Measurements from ENCODE around the gene C2CD2L. TPM values are rescaled to one million over a fixed set of nuclear protein-coding genes. Genes with fewer than 3 reads are reported as not detected.
A peak's percentile ranks its signal among the peaks of the same experiment; 100 is the strongest.

C2CD2L gene
- polyA plus RNA-seq, 1 of the 3 experiments (the other 2 are of a cell fraction), result 8.6 TPM

GRCh38 chr11:119121008-119121810 is 14.1 kb downstream of the C2CD2L start, which contains the start of gene HINFP:
Gene HINFP (plus strand): TSS chr11:119121580. CDS start chr11:119126945, 5,365 bp downstream.
- H3K4me1 ChIP-seq (ENCODE audit: control insufficient read depth in 1 of 2, insufficient read depth in 2 of 2, low read depth in 1 of 2, low read length in 1 of 2), result peaks cover 13 to 17% of the 10 kb centered on the region in 2 experiments; a peak in 3 of 4 replicates
- peak within 1 kb of the TSS; percentile 74 for H3K9ac ChIP-seq
- peak within 1 kb of the TSS; percentile 55 to 92; a peak in 3 of 4 replicates for H3K27ac ChIP-seq (ENCODE audit: low read depth in 2 of 2, low read length in 1 of 2)
- no peaks in the 10 kb centered on the region for H3K9me2 ChIP-seq
- ChIA-PET POLR2A (interaction anchor here (0.5 to 1.9 kb wide), 8 partner anchors 10 to 94 kb away, joined by 3 to 11 read pairs (median 4); partner anchors contain the start of genes C2CD2L and HMBS), CTCF (interaction anchor here (0.8 to 1.3 kb wide), 4 partner anchors 13 to 202 kb away, joined by 3 to 6 read pairs (median 4); no protein-coding TSS in a partner anchor)
- H3K79me2 ChIP-seq (ENCODE audit: insufficient read depth), result peaks cover 40% of the 10 kb centered on the region
- H3F3A ChIP-seq (replicated peaks; ENCODE audit: insufficient read depth), result peaks cover 12% of the 10 kb centered on the region
- H3K36me3 ChIP-seq (replicated peaks in 1 of 2; ENCODE audit: control insufficient read depth in 1 of 2, insufficient read depth in 2 of 2, low read length in 1 of 2), result peaks cover 5 to 20% of the 10 kb centered on the region in 2 experiments
- no peaks in the 10 kb centered on the region for H3K27me3 ChIP-seq (ENCODE audit: insufficient read depth)
- H3K4me3 ChIP-seq (ENCODE audit: low read depth in 2 of 2, low read length in 1 of 2), result peak within 1 kb of the TSS; percentile 88 to 90
- no peaks in the 10 kb centered on the region for H3K9me3 ChIP-seq
- H3K4me2 ChIP-seq, result peak within 1 kb of the TSS; percentile 91
- peak within 1 kb of the TSS; percentile 89 for H2AFZ ChIP-seq (ENCODE audit: low read depth)
- peak; percentile 98 for DNase-seq
- 3% methylated on average over 30 of the region's 54 CpGs for WGBS (ENCODE audit: low lambda C conversion rate)
- H4K20me1 ChIP-seq (ENCODE audit: insufficient read depth), result no peaks in the 10 kb centered on the region
- TF ChIP-seq TAF1 (IDR thresholded peaks at IDR 0.05; ENCODE audit: borderline replicate concordance, low read depth, low read length), result peak; percentile 55
- peak; percentile 84 for TF ChIP-seq ELF1 (IDR thresholded peaks at IDR 0.05)
- no peak for TF ChIP-seq REST (IDR thresholded peaks at IDR 0.05; ENCODE audit: low read depth, low read length)
- TF ChIP-seq POLR2AphosphoS5 (IDR thresholded peaks at IDR 0.05; ENCODE audit: low read depth, low read length), result peak; percentile 88
- TF ChIP-seq CTCF (IDR thresholded peaks at IDR 0.05), result no peak
- TF ChIP-seq YY1 (IDR thresholded peaks at IDR 0.05; ENCODE audit: low read depth), result no peak
- TF ChIP-seq NFIC (IDR thresholded peaks at IDR 0.05; ENCODE audit: borderline replicate concordance), result no peak
- 0 out of 2 replicates have a peak, but pooled peaks have one; percentile 8 for TF ChIP-seq SMC3 (IDR thresholded peaks at IDR 0.05; ENCODE audit: low read depth, low read length)
- peak; percentile 96 for TF ChIP-seq MXI1 (IDR thresholded peaks at IDR 0.05; ENCODE audit: low read depth, low read length)
- TF ChIP-seq SIN3A (IDR thresholded peaks at IDR 0.05; ENCODE audit: borderline replicate concordance, low read depth, low read length), result peak; percentile 24; the same call in 1 of the 2 replicates
- TF ChIP-seq USF2 (IDR thresholded peaks at IDR 0.05; ENCODE audit: borderline replicate concordance, low read depth, low read length), result peak; percentile 82
- TF ChIP-seq RFX5 (IDR thresholded peaks at IDR 0.05; ENCODE audit: low read length), result 0 out of 2 replicates have a peak, but pooled peaks have one; percentile 19
- no peak for TF ChIP-seq FOSL2 (IDR thresholded peaks at IDR 0.05; ENCODE audit: borderline replicate concordance, low read depth)
- no peak for TF ChIP-seq RXRA (IDR thresholded peaks at IDR 0.05; ENCODE audit: borderline replicate concordance, low read depth)
- no peak for TF ChIP-seq EZH2phosphoT487 (IDR thresholded peaks at IDR 0.05; ENCODE audit: borderline replicate concordance, low read depth)
- no peak for TF ChIP-seq FOXM1 (IDR thresholded peaks at IDR 0.05; ENCODE audit: low read depth)
- TF ChIP-seq USF1 (IDR thresholded peaks at IDR 0.05; ENCODE audit: borderline replicate concordance, low read depth), result peak; percentile 93
- no peak for TF ChIP-seq GATA2 (CRISPR knock-in tag; IDR thresholded peaks at IDR 0.05)
- TF ChIP-seq IRF3 (IDR thresholded peaks at IDR 0.05; ENCODE audit: low read depth, low read length), result no peak; the same call in none of the 2 replicates
- no peak for TF ChIP-seq JUND (IDR thresholded peaks at IDR 0.05)
- TF ChIP-seq NRF1 (IDR thresholded peaks at IDR 0.05; ENCODE audit: low read depth, low read length), result peak; percentile 99
- no peak for TF ChIP-seq EP300 (IDR thresholded peaks at IDR 0.05; ENCODE audit: borderline replicate concordance in 1 of 2, low read depth in 1 of 2, low read length in 1 of 2)
- TF ChIP-seq CHD2 (IDR thresholded peaks at IDR 0.05; ENCODE audit: low read length, partially characterized antibody), result peak; percentile 58
- TF ChIP-seq TCF12 (IDR thresholded peaks at IDR 0.05), result no peak
- TF ChIP-seq GABPA (IDR thresholded peaks at IDR 0.05; ENCODE audit: low read depth), result peak; percentile 86

All from SK-N-SH (cell line).